HEK293T (cell line): ENCODE measurements around the gene NT5M.
A peak's percentile ranks its signal among the peaks of the same experiment; 100 is the strongest.
"Not testable (repeated sequence)": the region's sequence is repeated elsewhere in the genome, so short reads cannot be mapped to it uniquely, and the experiment has no call there.

Source experiments
- CTCF ChIA-PET: fragments of 350-600 bp; formaldehyde crosslinking; extraction: SDS; loops from one replicate; lab custom pipeline; 2021; ENCODE audit warnings: antibody characterized with exemption, inconsistent platforms; lab: Yijun Ruan, JAX
- POLR2A ChIA-PET: fragments of 350-600 bp; formaldehyde crosslinking; extraction: SDS; loops from one replicate; lab custom pipeline; 2020; ENCODE audit warnings: antibody characterized with exemption, inconsistent platforms; lab: Yijun Ruan, JAX
- DNase-seq: peaks from one replicate; pipeline ENCODE4 v3.0.0; 2012; ENCODE audit warnings: mixed read lengths; ENCODE audit errors: extremely low spot score
- ARNT ChIP-seq: fragments of 450-650 bp; IDR thresholded peaks from 2 replicates; pipeline ENCODE4 v1.6.1; 2017; ENCODE audit warnings: mild to moderate bottlenecking
- BHLHE40 ChIP-seq: fragments of 450-650 bp; IDR thresholded peaks from 2 replicates; pipeline ENCODE4 v1.6.1; 2016; ENCODE audit warnings: mild to moderate bottlenecking, moderate library complexity, borderline replicate concordance
- CTBP1 ChIP-seq: fragments of 450-650 bp; IDR thresholded peaks from 2 replicates; pipeline ENCODE4 v1.6.1; 2016; ENCODE audit warnings: borderline replicate concordance
- ELF4 ChIP-seq: fragments of 450-650 bp; IDR thresholded peaks from 2 replicates; pipeline ENCODE4 v1.6.1; 2017; ENCODE audit warnings: antibody characterized with exemption
- FOXA1 ChIP-seq: fragments of 450-650 bp; IDR thresholded peaks from 2 replicates; pipeline ENCODE4 v1.6.1; 2016; ENCODE audit warnings: mild to moderate bottlenecking
- FOXK2 ChIP-seq: fragments of 450-650 bp; IDR thresholded peaks from 2 replicates; pipeline ENCODE4 v1.6.1; 2016; ENCODE audit warnings: mild to moderate bottlenecking
- FOXM1 ChIP-seq: fragments of 450-650 bp; IDR thresholded peaks from 2 replicates; pipeline ENCODE4 v1.6.1; 2017; ENCODE audit warnings: mild to moderate bottlenecking, borderline replicate concordance
- HDGF ChIP-seq: fragments of 450-650 bp; IDR thresholded peaks from 2 replicates; pipeline ENCODE4 v1.6.1; 2017; ENCODE audit warnings: antibody characterized with exemption, borderline replicate concordance
- L3MBTL2 ChIP-seq: fragments of 450-650 bp; conservative IDR thresholded peaks from 2 replicates; pipeline ENCODE4 v1.6.1; 2016; ENCODE audit warnings: mild to moderate bottlenecking
- LEF1 ChIP-seq: fragments of 450-650 bp; IDR thresholded peaks from 2 replicates; pipeline ENCODE4 v1.6.1; 2017; ENCODE audit warnings: mild to moderate bottlenecking, borderline replicate concordance
- NFRKB ChIP-seq: fragments of 450-650 bp; IDR thresholded peaks from 2 replicates; pipeline ENCODE4 v1.6.1; 2016; ENCODE audit warnings: mild to moderate bottlenecking, moderate library complexity
- SP1 ChIP-seq: fragments of 450-650 bp; IDR thresholded peaks from 2 replicates; pipeline ENCODE4 v1.6.1; 2017
- SUZ12 ChIP-seq: fragments of 450-650 bp; IDR thresholded peaks from 2 replicates; pipeline ENCODE4 v1.6.1; 2016; ENCODE audit warnings: mild to moderate bottlenecking
- TARDBP ChIP-seq: fragments of 450-650 bp; IDR thresholded peaks from 2 replicates; pipeline ENCODE4 v1.6.1; 2016
- ZNF384 ChIP-seq: fragments of 450-650 bp; IDR thresholded peaks from 2 replicates; pipeline ENCODE4 v1.6.1; 2016
- TF ChIP-seq, protein P1 (sequence below): fragments of 450-650 bp; IDR thresholded peaks from 2 replicates; pipeline ENCODE4 v1.6.1; 2016

NT5M gene

DNA sequence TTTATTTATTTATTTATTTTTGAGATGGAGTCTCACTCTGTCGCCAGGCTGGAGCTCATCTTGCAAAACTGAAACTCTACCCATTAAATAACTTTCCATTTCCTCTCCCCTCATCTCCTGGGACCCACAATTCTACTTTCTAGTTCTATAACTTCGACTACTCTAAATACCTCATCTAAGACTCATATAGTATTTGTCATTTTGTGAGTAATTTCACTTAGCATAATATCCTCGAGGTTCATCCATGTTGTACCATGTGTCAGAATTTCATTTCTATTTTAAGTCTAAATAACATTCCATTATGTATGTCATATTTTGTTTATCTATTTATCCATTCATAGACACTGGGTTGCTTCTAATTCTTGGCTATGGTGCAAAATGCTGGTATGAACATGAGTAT, 5.1 kb upstream of the NT5M start:
- ChIA-PET CTCF (no interaction called here), POLR2A (no interaction called here)
- no peak for TF ChIP-seq FOXK2
- no peak for TF ChIP-seq SUZ12
- TF ChIP-seq FOXM1, result no peak
- TF ChIP-seq, protein P1, sequence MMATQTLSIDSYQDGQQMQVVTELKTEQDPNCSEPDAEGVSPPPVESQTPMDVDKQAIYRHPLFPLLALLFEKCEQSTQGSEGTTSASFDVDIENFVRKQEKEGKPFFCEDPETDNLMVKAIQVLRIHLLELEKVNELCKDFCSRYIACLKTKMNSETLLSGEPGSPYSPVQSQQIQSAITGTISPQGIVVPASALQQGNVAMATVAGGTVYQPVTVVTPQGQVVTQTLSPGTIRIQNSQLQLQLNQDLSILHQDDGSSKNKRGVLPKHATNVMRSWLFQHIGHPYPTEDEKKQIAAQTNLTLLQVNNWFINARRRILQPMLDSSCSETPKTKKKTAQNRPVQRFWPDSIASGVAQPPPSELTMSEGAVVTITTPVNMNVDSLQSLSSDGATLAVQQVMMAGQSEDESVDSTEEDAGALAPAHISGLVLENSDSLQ, result no peak
- no peak for TF ChIP-seq ZNF384
- no peak for TF ChIP-seq ELF4
- TF ChIP-seq SP1, result no peak
- DNase-seq, result no peak

DNA sequence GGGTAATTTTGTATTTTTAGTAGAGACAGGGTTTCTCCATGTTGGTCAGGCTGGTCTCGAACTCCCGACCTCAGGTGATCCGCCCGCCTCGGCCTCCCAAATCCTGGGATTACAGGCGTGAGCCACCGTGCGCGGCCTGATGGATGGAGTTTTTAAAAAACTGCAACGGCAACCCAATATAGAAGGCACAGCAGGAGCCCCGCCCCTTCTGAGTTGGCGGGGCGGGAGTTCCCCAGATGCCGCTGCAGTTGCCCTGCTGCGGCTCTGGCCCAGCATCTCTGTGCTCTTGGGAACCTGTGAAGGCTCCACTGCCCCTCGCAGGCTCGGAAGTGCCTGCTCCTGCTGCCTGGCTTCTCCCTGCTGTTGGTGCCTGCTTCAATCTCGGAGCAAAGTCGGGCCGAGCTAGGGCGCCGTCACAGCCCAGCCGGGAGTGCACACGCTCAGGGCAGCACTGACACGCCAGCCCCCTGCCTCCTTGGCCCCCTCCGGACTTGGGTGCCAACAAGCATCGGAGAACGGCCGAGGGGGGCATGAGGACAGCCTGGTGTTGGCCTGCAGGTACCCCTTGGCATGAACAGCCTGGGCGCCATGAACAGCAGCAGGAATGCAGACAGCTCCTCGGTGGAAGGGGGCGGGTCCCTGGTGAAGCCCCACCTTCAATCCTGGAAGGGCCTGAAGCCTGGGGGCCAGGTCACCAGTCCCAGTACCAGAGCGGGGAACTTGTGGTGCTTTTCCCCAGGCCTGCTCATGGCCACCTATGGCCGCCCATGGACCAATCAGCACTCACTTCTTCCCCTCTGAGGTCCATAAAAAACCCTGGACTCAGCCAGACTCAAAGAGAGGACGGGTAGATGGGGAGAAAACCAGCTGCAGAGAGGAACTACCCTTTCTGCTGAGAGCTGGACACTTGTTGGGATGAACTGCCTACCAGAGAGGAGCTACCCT, 2.3 kb upstream of the NT5M start:
- CTCF ChIA-PET, result interaction anchor here (0.6 to 1.7 kb wide), 4 partner anchors 10 to 68 kb away, joined by 3 to 4 read pairs (median 3); no protein-coding TSS in a partner anchor
- peak; percentile 76 for DNase-seq
- POLR2A ChIA-PET, result interaction anchor here (0.7 to 3.5 kb wide), 20 partner anchors 8 to 883 kb away, joined by 3 to 61 read pairs (median 6); partner anchors contain the start of genes ALKBH5, COPS3 and FLCN
- TF ChIP-seq HDGF (peak; percentile 74; the same call in 1 of the 2 replicates), ARNT (no peak)

DNA sequence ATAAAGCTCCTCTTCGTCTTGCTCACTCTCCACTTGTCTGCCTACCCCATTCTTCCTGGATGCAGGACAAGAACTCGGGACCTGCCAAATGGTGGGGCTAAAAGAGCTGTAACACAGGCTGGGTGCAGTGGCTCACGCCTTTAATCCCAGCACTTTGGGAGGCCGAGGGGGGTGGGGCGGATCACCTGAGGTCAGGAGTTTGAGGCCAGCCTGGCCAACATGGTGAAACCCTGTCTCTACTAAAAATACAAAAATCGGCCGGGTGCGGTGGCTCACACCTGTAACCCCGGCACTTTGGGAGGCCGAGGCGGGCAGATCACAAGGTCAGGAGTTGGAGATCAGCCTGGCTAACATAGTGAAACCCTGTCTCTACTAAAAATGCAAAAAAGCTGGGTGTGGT, 1.5 kb upstream of the NT5M start:
- CTCF ChIA-PET, result interaction anchor here (0.6 kb wide), 1 partner anchor 33 kb away, joined by 3 read pairs; no protein-coding TSS in a partner anchor
- POLR2A ChIA-PET, result interaction anchor here (0.7 to 3.5 kb wide), 19 partner anchors 9 to 883 kb away, joined by 3 to 61 read pairs (median 6); partner anchors contain the start of genes ALKBH5, COPS3 and FLCN
- DNase-seq, result not testable (repeated sequence)

DNA sequence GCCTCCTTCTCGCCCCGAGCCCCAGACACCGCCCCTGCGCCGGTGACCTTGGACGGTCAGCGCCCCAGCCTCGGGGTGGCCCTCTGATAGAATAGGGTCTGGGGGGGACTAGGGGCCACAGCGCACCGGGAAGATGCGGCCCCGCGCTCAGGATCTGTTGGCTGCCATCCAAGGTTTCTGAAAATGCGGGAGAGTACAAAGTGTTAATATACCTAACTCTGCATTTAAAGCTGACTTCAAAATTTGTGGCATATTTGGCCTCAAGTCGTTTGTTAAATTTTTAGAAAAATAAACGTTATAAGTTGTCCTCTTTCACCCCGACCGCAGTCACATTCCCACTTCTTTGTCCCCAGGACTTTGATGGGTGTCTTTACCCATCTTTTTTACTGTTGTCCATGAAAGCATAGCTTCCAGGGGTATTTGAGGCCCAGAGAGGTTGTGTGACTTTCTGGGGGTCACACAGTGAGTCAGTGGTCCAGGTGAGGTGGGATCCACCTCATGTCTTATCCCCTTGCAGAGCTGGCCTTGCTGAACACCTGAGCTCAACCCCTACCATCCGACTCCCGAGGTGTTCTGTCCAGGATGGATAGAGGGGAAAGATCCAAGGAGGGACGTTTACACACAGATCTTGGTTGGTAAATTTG, 796 bp downstream of the NT5M start:
- CTCF ChIA-PET, result interaction anchor here (1.1 kb wide), 1 partner anchor 29 kb away, joined by 3 read pairs; no protein-coding TSS in a partner anchor
- DNase-seq, result no peak
- TF ChIP-seq ARNT (no peak), TARDBP (no peak), FOXA1 (no peak), LEF1 (no peak), SUZ12 (no peak), CTBP1 (no peak), NFRKB (no peak), L3MBTL2 (no peak; the same call in 1 of the 2 replicates), ZNF384 (no peak), ELF4 (no peak), FOXM1 (no peak), FOXK2 (no peak)
- TF ChIP-seq, protein P1, result no peak
- POLR2A ChIA-PET, result interaction anchor here (0.8 to 1.7 kb wide), 4 partner anchors 9 to 23 kb away, joined by 3 to 8 read pairs (median 6); partner anchors contain the start of gene COPS3

DNA sequence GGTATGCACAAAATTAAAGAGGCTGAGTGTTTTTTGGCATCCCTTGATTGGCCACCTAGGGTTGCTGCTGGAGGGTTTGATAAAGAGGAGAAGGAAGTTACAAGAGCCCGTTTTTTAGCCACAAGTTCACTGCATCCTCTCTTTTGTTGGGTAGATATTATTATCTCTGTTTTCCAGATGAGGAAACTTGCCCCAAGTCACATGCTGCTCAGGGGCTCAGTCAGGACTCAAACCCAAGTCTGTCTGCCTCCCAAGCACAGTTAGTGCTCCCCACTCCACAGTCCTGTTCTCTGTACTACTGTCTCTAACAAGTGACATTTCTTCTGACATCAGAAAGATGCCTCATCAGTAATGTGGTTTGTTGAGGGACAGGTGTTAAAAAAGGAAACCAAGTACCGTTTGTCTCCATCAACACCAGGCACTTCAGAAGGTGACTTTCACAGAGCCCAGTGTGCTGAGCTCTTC, 1.4 kb downstream of the NT5M start:
- POLR2A ChIA-PET, result interaction anchor here (0.8 to 1.7 kb wide), 4 partner anchors 8 to 24 kb away, joined by 3 to 8 read pairs (median 6); partner anchors contain the start of gene COPS3

More for the DNA sequence above, 1.4 kb downstream of the NT5M start:
- TF ChIP-seq FOXK2 (no peak), CTBP1 (no peak), FOXM1 (no peak), HDGF (no peak), TARDBP (no peak), ELF4 (no peak), ZNF384 (no peak), NFRKB (no peak), SUZ12 (no peak), L3MBTL2 (no peak), BHLHE40 (no peak), ARNT (no peak), SP1 (no peak), FOXA1 (no peak), LEF1 (no peak)
- TF ChIP-seq, protein P1, result no peak
- DNase-seq, result no peak
- CTCF ChIA-PET, result interaction anchor here (1.1 kb wide), 1 partner anchor 30 kb away, joined by 3 read pairs; no protein-coding TSS in a partner anchor
